OCI-LY7 (cell line): ENCODE results near the gene MVB12B. TPM values are rescaled to one million over a fixed set of nuclear protein-coding genes. Genes with fewer than 3 reads are reported as not detected.

Source experiments
- BruUV-seq: library from RNA; stranded (reverse); fragments of 400-500 nt; replicated peaks from 2 replicates; lab custom pipeline; 2021; lab: Mats Ljungman, UMichigan
- CTCF ChIA-PET: fragments of 300-600 bp; sonication (Branson Sonifier 250); formaldehyde crosslinking; loops from one replicate; lab custom pipeline; 2022; ENCODE audit warnings: antibody characterized with exemption; ENCODE audit not compliant: unreplicated experiment; lab: Charles Lee
- POLR2A ChIA-PET: fragments of 300-600 bp; sonication (Branson Sonifier 250); formaldehyde crosslinking; loops from one replicate; lab custom pipeline; 2022; ENCODE audit warnings: antibody characterized with exemption; lab: Charles Lee
- DNase-seq: peaks from one replicate; pipeline ENCODE4 v3.0.0-alpha.2; 2015; ENCODE audit warnings: low spot score
- H2AFZ ChIP-seq: fragments of 200-600 bp; sonication (generic), shearing (Covaris generic); 2 replicates; pipeline ENCODE4 v1.6.1; 2014; ENCODE audit warnings: mild to moderate bottlenecking, antibody characterized with exemption, low read length, moderate library complexity
- H3K27ac ChIP-seq: fragments of 200-600 bp; sonication (generic); 2 replicates; pipeline ENCODE4 v1.5.1; 2014; ENCODE audit warnings: mixed run types, low read depth, mild to moderate bottlenecking, moderate library complexity, low read length, inconsistent platforms; ENCODE audit not compliant: poor library complexity, severe bottlenecking
- H3K36me3 ChIP-seq: fragments of 200-600 bp; sonication (generic); 2 replicates; pipeline ENCODE4 v1.6.1; 2014; ENCODE audit warnings: mild to moderate bottlenecking, antibody characterized with exemption, low read length, moderate library complexity, mixed read lengths; ENCODE audit not compliant: insufficient read depth
- H3K4me1 ChIP-seq: fragments of 200-600 bp; sonication (generic); 2 replicates; pipeline ENCODE4 v1.5.1; 2014; ENCODE audit warnings: mild to moderate bottlenecking, low read length; ENCODE audit not compliant: insufficient read depth, poor library complexity, severe bottlenecking
- H3K4me2 ChIP-seq: fragments of 200-600 bp; sonication (generic); 2 replicates; pipeline ENCODE4 v1.6.1; 2014; ENCODE audit warnings: mild to moderate bottlenecking, low read length
- H3K4me3 ChIP-seq: fragments of 200-600 bp; sonication (generic); 2 replicates; pipeline ENCODE4 v1.5.1; 2014; ENCODE audit warnings: mild to moderate bottlenecking, low read depth, low read length; ENCODE audit not compliant: poor library complexity, severe bottlenecking
- H3K79me2 ChIP-seq: fragments of 200-600 bp; sonication (generic); 2 replicates; pipeline ENCODE4 v1.6.1; 2016; ENCODE audit warnings: low read depth, mild to moderate bottlenecking, low read length, moderate library complexity, mixed read lengths; ENCODE audit not compliant: insufficient read depth
- H3K9me2 ChIP-seq: fragments of 200-600 bp; sonication (generic); 2 replicates; pipeline ENCODE4 v1.6.1; 2016; ENCODE audit warnings: mild to moderate bottlenecking, low read length, mixed read lengths; ENCODE audit not compliant: insufficient read depth
- H3K9me3 ChIP-seq: fragments of 200-600 bp; sonication (generic); 2 replicates; pipeline ENCODE4 v1.6.1; 2014; ENCODE audit warnings: mild to moderate bottlenecking, mixed run types, low read length, mixed read lengths
- H4K20me1 ChIP-seq: fragments of 200-600 bp; sonication (generic); 2 replicates; pipeline ENCODE4 v1.6.1; 2014; ENCODE audit warnings: mild to moderate bottlenecking, antibody characterized with exemption, low read length, moderate library complexity, mixed read lengths; ENCODE audit not compliant: insufficient read depth
- EZH2phosphoT487 ChIP-seq: fragments of 200-600 bp; sonication (generic); IDR thresholded peaks from 2 replicates; pipeline ENCODE4 v1.6.1; 2018; ENCODE audit warnings: low read depth, borderline replicate concordance, mild to moderate bottlenecking, mixed run types, antibody characterized with exemption, low read length, moderate library complexity, mixed read lengths
- intact Hi-C: fragments of 100-400 bp; cut with micrococcal nuclease; formaldehyde crosslinking; loops from one replicate; pipeline ENCODE4 v1.10.0; 2022; ENCODE audit not compliant: unreplicated experiment
- total RNA-seq, 2 experiments: library from RNA; depleted of rRNA in 1 of 2; stranded (reverse); fragments of >200 nt in 1 of 2; shearing (Covaris generic) in 1 of 2; gene quantifications; 2 replicates each; pipeline ENCODE4 v1.2.3, GENCODE V29; 2014 to 2022
- TF ChIP-seq, protein P1 (sequence below): fragments of 200-600 bp; sonication (generic); conservative IDR thresholded peaks from 2 replicates; pipeline ENCODE4 v1.5.1; 2014; ENCODE audit warnings: mild to moderate bottlenecking, antibody characterized with exemption, low read length, moderate library complexity, mixed read lengths

Gene MVB12B
- total RNA-seq, 2 experiments from 2014 or later: 1.3 TPM; not detected in 1

DNA sequence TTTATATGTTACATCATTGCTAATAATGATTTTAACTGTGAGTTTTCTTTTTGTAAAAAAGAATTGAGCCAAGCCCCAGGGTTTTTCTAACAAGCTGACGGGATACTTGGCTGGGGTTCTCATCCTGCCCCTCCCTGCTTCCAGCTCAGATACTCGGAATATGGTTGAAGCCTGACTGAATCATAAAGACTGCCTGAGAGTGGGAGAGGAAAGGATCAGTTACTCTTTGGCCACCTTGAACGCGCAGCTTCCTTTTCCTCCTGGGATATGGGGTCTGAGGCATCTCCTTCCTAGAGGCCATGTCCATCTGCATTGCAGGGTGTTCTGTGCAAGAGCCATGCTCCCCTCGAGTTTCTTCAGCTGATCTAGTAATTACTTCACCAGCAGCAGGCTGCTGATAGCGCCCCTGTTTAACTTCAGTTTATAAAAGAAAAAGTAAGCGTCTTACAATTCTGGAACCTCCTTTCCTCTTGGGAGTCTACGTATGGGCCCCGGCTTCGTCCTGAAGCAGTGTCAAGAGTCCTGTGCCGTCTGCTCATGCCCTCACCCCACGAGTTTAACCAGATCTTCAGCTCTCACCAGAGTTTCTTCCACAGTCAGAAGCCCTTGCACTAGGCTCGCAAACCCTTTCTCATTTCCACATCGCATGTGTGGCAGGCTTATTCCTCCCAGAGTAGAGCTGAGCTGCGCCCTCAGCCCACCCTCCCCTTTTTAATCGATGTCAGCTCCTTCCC, 130.0 kb downstream of the MVB12B start:
- CTCF ChIA-PET: no interaction called here
- Histone ChIP-seq H3K36me3 (no peaks in the 10 kb centered on the region), H3K27ac (no peak overlapping the region), H3K4me1 (no peaks in the 10 kb centered on the region), H3K9me3 (no peaks in the 10 kb centered on the region), H3K4me3 (no peak overlapping the region), H4K20me1 (no peaks in the 10 kb centered on the region), H2AFZ (no peak overlapping the region), H3K79me2 (no peaks in the 10 kb centered on the region), H3K9me2 (no peaks in the 10 kb centered on the region), H3K4me2 (no peak overlapping the region)
- POLR2A ChIA-PET: interaction anchor here (0.5 kb wide), 1 partner anchor 586 kb away, joined by 3 read pairs; no protein-coding TSS in a partner anchor
- DNase-seq: no peak
- no TSS peak for BruUV-seq
- TF ChIP-seq, protein P1, sequence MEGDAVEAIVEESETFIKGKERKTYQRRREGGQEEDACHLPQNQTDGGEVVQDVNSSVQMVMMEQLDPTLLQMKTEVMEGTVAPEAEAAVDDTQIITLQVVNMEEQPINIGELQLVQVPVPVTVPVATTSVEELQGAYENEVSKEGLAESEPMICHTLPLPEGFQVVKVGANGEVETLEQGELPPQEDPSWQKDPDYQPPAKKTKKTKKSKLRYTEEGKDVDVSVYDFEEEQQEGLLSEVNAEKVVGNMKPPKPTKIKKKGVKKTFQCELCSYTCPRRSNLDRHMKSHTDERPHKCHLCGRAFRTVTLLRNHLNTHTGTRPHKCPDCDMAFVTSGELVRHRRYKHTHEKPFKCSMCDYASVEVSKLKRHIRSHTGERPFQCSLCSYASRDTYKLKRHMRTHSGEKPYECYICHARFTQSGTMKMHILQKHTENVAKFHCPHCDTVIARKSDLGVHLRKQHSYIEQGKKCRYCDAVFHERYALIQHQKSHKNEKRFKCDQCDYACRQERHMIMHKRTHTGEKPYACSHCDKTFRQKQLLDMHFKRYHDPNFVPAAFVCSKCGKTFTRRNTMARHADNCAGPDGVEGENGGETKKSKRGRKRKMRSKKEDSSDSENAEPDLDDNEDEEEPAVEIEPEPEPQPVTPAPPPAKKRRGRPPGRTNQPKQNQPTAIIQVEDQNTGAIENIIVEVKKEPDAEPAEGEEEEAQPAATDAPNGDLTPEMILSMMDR: no peak
- no peak for TF ChIP-seq EZH2phosphoT487
- intact Hi-C loops: no loop called here

GRCh38 chr9:126457175-126457547, 130.5 kb downstream of the MVB12B start:
- TF ChIP-seq, protein P1: no peak
- TF ChIP-seq EZH2phosphoT487: no peak
- intact Hi-C loops: no loop called here
- DNase-seq: no peak
- Histone ChIP-seq H3K27ac (no peak overlapping the region), H3K4me3 (no peak overlapping the region), H3K9me3 (no peaks in the 10 kb centered on the region), H3K9me2 (no peaks in the 10 kb centered on the region), H2AFZ (no peak overlapping the region), H3K79me2 (no peaks in the 10 kb centered on the region), H3K4me2 (no peak overlapping the region), H3K36me3 (no peaks in the 10 kb centered on the region), H4K20me1 (no peaks in the 10 kb centered on the region), H3K4me1 (no peaks in the 10 kb centered on the region)
- ChIA-PET POLR2A (no interaction called here), CTCF (no interaction called here)
- no TSS peak for BruUV-seq

DNA sequence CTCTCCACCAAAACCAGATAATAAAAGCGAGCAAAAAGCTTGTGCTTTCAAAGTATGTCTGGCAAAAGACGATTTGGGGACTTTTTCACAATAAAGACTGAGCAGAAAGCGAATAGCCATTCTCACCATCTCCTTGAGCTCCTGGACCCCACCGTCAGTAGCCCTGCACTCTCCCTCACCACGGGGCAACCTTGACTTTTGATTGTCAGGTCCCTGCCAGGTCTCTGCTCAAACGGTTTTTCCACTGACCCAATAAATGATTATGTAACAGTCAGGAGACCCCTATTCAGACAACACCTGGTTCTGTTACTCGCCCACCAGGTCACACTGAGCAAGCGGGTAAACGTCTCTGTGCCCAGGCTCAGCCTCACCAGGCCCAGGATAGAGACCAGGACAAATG, 131.3 kb downstream of the MVB12B start:
- TF ChIP-seq, protein P1: no peak
- no peak for TF ChIP-seq EZH2phosphoT487
- H3K4me3 ChIP-seq: no peak overlapping the region
- no peak overlapping the region for H3K4me2 ChIP-seq
- CTCF ChIA-PET: no interaction called here
- H3K9me2 ChIP-seq: no peaks in the 10 kb centered on the region
- no TSS peak for BruUV-seq
- no peaks in the 10 kb centered on the region for H4K20me1 ChIP-seq
- H3K36me3 ChIP-seq: no peaks in the 10 kb centered on the region
- H2AFZ ChIP-seq: no peak overlapping the region
- H3K27ac ChIP-seq: no peak overlapping the region
- H3K79me2 ChIP-seq: no peaks in the 10 kb centered on the region
- no peaks in the 10 kb centered on the region for H3K4me1 ChIP-seq
- DNase-seq: no peak
- intact Hi-C loops: no loop called here
- no peaks in the 10 kb centered on the region for H3K9me3 ChIP-seq
- POLR2A ChIA-PET: no interaction called here
